T follicular helper cell (primary cell): ENCODE data around the gene NRXN2.
"Not testable (repeated sequence)": the region's sequence is repeated elsewhere in the genome, so short reads cannot be mapped to it uniquely, and the experiment has no call there.

Experiments used
- DNase-seq: peaks from one replicate; pipeline ENCODE4 v3.0.0-alpha.2; 2020; ENCODE audit warnings: low read depth

Gene NRXN2

DNA sequence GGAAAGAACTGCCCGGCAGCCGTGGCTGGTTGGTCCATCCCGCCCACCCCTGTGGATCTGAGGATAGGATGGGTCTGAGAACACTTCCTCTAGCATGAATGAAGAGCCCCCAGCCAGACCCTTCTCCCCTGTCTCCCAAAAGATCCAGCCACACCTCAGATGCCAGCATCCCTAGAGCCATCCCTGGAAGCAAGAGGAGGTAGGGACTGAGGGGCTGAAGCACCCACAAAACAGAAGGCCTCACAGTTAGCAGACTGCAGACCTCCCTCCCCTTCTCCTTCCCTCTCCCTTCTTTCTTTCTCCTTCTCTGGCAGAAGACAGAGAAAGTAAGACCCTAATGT, 1.7 kb downstream of the NRXN2 start:
- no peak for DNase-seq

DNA sequence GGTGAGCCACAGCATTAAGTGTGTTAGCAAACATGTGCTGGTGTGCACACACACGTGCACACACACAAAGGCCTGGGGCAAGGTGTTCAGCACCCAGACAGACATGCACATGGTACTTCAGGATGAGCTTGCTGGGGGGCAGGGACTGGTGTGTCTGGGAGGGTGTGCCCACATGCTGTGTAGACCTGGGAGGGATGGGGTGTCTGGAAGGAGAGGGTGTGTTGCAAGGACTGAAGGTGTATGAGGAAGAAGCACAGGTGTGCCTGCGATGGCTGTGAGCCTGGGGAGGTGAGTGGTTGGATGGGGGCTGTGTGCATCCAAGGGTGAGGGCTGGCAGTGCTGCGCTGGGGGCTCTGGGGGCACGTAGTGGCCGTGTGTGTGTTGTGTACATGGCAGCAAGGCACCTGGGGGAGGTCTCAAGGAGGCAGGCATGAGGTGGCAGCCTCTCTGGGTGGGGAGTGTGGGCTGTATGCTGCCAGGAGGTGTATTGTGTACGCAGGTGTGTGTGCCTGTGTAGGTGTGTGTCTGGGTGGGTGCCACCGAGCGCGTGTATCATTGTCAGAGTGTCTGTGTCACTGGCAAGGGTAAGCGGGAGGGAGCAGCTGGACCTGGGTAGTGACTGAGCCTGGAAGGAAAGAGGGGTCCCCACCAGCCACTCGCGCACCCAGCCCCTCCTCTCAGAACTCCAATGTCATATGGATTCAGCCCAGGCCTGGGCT, 2.2 kb downstream of the NRXN2 start:
- no peak for DNase-seq

DNA sequence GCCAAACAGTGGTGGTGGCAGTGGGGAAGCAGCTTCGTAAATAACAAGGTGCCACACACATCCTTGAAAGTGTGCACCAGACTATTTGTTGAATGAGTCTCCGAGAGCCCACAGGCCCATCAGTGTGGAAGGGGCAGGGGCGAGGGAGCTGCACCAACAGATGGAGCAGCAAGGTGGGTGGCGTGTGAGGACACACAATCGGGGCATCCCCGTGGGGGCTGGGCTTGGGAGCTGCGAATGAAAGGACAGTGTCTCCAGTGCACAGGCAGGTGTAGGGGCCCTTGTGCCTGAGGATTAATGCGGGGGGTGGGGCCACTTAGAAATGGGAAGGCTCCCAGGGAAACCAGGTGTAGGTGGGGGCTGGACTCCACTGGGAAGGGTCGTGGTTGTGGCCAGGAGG, 2.8 kb downstream of the NRXN2 start:
- DNase-seq, result no peak

DNA sequence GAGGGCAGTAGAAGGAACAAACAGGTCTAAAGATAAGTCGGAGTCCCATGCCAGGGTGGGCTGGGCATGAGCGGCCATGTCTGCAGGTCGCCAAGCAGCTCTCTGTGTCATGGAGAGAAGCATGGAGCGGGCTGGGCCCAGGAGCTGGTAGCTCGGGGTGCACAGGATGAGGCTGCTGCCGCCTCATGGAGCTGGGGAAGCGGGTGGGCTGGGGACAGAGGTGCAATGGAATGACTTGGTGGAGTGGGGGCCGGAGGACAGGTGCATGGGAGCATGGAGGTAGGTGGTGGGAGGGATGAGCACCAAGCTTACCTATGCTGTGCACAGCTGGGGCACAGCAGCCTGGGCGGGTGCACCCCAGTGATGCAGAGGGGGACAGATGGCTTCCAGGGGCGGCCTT, 3.6 kb downstream of the NRXN2 start:
- DNase-seq, result no peak

DNA sequence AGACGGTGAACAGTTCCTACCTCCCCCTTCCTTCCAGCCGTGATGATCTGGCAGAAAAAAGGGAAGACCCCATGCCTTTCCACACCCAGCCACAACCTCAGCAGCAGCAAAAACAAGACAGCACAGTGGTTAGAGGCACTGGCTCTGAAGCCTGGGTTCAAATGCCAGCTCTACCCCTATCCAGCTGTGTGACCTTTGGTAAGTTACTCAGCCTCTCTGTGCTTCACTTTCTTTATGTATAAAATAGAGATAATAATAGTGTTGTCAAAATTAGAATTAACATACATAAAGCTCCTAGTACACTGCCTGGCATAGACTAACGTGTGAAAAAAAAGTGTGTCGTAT, 4.2 kb downstream of the NRXN2 start:
- no peak for DNase-seq

DNA sequence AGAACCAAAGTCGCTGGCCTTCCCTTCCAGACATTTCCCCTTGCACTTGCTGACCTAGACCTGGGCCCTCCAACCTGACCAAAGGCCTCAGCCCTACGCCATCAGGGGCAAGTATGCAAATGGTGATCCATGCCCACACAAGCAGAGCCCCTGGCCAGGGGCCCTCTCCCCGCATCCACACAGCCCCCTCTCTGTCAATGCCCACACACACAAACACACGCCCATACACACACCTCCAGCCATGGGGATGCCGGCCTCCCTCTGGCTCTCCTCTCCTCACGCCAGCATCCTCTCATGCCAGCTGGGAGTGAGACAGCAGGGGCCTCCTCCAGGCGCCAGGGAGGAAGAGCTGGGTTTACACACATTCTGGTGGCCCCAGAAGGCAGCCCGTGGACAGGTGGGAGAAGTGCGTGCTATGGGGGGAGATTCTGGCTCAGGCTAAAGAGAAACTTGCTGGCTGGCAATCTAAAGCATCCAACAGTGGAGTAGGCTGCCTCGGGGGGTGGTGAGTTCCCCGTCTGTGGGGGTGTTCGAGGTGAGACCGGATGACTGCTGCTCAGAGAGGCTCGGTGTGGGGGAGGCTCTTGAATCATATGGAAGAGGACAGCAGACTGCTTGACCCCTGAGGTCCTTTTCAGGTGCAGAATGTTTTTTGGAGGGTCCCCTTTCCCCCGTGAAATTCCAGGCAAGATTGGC, 4.8 kb downstream of the NRXN2 start:
- DNase-seq, result no peak

DNA sequence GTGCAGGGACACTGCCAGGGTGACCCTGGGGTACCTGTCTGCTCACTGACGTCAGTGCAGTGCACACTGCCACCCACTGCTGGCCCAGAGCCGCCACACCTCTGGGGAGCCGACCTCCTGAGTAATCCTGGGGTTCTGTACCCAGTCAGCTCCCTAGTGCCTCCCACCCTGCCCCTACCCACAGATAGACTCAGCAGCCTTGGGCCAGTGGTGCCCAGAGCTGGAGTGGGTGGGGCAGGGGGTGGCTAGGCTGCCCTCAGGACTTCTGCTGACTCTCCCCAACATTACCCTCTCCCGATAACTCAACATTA, 5.8 kb downstream of the NRXN2 start:
- DNase-seq, result no peak

DNA sequence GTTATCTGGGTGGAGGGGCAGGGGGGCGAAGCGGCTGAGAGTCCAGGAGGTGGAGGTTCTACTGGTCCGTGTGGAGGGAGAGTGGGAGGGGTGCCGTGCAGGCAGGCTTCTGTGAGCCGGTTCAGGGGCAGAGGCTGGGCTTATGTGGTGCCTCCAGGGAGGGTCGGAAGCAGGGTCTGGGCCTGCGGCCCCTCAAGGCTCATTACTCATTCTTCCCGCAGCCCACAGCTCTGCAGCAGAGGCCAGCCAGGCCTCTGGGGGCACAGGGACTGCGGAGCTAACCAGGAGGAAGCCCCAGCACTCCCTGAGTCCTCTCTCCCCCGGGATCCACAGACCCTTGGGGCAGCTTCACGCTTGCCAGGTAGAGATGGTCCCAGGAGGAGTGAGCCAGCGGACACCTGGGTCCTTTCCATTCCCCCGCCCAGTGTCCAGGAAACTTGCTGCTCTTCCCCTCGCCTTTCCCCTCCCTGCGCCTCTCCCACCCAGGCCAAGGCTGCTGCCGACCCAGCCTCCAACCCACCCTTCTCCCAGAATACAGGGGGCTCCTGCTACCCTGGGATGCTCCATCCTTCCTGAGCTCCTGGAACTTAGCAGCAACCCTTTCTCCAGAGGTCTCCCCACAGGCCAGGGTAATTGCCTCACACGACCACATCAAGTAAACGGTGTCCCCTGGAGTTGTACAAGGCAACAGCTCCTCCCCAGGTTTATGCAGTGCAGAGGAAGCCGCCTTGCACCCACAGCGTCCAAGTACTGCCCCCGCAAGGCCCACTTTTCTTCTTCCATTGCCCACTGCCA, 6.3 kb downstream of the NRXN2 start:
- DNase-seq, result no peak

DNA sequence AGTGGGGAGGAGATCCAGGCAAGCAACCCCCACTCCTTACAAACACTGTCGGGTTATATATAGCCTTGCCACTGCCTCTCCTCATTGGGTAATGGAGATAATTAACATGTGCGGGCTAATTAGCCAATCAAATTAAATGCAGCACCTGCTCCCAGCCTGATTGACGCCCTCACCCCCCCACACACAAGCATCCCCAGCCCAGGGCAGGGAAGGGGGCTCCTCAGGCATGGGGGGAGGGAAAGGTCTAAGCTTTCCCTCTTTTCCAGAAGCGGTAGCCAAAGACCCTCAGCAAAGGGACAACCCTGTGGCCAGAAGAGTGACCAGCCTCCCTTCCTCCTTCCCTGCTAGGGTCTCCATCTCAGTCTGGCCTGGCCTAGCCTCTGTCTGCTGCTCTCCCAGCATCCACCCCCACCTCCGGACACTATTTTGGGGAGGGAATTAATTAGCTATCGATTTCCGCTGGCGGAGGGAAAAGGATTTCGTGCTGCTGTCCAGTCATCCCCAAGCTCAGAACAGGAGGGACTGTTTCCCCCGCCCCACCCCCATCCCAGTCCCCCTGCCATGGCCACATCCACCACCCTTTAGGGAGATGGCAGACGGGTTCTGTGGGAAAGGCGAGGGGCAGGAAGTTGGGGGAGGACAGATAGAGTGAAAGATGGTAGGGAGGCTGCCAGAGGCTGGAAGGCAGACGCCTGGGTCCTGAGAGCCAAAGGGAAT, 7.1 kb downstream of the NRXN2 start:
- DNase-seq, result no peak

DNA sequence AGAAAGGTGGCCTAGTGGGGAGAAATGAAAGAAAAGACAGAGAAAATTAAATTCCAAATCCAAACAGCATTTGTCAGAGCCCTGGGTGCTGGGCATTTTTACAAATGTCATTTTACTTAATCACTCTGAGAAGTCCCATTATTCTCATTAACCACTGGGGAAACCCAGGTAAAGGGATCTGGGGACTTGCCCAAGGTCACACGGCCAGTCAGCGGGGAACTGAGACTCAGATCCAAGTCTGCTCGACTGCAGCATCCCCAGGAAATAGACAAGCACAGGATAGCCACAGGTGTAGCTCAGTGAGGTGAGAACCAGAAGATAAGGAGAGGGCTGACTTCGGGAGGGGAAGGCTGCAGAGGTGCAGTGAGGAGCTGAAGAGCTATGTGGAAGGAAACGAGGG, 7.9 kb downstream of the NRXN2 start:
- no peak for DNase-seq

DNA sequence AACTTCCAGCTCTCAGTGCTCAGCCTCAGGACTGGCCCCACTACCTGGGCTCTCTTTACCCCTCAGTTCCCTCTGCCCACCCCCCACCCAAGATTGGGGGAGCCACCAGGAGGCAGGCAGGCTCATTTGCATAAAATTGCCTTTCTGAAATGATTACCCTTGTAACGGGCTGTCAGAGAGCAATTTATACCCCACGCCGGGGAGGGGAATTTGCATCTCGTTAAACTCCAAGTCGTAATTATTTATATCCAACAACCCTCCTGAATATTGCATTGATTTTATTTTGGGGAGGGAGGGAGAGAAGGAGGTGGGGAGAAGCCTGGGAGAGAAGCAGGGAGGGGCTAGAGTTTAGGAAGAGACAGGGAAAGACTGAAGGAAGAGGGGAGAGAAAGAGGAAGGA, 8.3 kb downstream of the NRXN2 start:
- no peak for DNase-seq

DNA sequence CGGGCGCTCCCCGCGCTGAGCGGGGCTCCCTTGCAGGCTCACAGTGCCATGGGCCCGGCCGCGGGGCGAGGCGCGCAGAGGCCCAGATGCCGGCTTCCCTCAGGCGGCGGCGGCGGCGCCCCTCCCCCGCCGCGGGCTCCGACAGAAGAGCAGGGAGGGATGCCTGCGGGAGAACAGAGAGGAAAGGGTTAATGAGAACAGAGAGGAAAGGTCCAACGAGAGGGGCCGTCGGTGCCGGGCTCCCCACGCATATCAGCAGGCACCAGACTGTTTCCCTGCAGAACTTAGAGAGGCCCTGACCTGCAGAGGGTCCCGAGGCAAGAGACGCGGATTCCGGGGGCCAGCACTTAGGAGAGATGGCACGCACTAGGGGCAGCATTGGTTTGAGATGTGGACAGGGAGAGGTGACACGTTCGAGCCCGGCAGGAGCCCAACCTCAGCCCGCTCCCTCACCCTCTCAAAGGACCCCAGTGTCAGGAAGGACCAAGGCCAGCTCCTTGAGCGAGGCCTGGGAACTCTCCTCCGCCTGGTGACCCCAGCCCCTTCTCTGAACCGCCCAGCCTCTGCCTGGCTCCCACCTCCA, 9.1 kb downstream of the NRXN2 start:
- DNase-seq, result no peak

DNA sequence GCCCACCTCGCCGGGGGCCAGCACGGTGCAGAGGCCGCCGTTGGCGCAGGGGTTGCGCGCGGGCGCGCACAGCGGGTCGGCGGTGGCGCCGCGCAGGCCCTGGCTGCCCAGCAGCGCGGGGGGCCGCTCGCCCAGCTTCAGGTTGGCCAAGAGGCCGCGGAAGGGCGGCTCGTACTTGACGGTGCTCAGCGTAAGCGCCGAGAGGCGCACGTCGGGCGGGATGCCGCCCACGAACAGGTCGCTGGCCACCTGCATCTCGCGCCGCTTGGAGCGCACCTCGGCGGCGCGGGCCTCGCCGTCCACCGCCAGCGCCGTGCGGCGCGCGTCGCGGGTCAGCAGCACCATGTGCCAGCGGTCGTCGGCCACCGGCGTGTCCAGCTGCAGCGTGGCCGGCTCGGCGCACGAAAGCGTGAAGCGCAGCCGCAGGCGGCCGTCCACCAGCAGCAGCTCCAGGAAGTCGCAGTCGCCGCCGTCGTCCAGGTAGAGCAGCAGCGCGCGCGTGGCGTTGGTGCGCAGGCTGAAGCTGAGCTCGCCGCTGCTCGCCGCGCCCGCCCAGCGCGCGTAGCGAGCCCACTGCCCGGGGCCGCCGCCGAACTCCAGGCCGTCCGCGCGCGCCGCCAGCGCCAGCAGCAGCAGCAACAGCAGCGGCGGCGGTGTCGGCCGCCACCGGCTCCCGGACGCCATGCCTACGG, 9.8 kb downstream of the NRXN2 start:
- DNase-seq, result no peak

DNA sequence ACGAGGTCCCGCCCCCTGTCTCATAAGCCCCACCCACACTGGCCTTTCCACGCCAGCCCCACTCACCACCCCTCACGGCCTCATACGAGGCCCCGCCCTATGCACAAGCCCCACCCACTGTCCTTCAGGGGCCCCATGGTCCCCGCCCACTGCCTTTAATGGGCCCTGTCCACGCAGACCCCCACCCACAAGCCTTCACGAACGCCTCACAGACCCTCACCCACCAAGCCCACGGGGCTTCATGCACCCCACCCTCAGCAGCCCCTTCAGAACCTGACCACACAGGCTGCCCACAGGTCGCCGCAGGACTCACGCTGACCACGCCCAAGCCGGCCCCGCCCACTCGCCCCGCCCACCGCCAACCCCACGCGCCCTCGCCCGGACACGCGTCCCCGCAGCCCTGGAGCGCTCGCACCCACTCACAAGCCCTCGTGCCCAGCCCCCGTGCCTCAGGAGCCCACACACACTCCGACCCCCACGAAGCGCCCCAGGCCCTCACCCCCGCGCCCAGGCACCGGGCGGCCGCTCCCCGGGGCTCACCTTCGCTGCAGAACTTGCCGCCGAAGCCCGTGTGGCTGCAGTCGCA, 10.5 kb downstream of the NRXN2 start:
- no peak for DNase-seq

DNA sequence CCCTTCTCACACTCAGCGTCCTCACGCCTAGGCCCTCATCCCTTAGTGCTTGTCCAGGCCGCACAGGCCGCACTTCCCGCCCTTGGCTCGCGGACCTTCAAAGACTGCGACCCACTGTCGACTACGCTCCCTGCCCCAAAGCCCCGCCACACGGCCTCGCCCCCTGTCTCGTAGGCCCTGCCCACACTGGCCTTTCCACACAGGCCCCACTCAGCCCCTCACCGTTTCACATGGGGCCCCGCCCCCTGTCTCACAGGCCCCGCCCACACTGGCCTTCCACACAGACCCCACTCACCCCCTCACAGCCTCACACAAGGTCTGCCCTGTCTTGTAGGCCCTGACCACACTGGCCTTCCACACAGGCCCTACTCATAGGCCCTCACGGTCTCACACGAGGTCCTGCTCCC, 11.0 kb downstream of the NRXN2 start:
- DNase-seq, result no peak

DNA sequence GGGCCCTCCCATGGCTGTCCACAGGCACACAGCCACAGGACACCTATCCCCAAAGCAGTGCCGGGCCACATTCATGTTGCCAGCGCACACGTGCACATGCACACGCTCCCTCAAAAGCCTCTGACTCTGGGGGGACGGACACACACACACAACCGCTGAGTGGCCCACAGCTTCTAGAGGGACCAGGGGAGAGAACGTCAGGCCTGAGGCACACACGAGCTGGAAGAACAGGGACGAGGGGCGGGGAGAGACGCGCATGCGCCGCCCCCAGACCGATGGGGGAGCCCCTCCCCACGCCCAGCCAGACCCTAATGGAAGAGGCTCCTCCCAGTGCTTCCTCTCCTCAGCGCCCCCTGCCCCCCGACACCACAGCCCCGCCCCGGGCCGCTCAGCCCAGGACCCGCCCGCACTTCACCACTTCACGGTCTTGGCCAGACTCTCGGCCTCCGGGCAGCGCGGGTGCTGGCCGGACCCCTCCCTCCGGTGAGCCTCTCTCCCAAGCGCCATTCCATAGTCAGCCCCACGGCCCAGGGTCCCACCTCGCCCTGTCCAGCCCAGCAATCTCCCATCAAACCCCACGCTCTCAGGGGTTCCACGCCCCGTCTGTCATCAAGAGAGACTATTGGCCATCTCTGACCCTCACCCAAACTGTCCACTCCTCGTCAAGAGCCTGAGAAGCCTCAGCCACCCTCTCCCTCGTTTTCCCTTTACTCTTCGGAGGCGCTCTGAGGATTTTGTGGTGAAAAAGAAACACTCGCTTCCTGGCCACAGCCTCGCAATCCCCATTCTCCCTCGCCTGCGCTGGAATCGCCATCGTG, 11.7 kb downstream of the NRXN2 start:
- no peak for DNase-seq

DNA sequence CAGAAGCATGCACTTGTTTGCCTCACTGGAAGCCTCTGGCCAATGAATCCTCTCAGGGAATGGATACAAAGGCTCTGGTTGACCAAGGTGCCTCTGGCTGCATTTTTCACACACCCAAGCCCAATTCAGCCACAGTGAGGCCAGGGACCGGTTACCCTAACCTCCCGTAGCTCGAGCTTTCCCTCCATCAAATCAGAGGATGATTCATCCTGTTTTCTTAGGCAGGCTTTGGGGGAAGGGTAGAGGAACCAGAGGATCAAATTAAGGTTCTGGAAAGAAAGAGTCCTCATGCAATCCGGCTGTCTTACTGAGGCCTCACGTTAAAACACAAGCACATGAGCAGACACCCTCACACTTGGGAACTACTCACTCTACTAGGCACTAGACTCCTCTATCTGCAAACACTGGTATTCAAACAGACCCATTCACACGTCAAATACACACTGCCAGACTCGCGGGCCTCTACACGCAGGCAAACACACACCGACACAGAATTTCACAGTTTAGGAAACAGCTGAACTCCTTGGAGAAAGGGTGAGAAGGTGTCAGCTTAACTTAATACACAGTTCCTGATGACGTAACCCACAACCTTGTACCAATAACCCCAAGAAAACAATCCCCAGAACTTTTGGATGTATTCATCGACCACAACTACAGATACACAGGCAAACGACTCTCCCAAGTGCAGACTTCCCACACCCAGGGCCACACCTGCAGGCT, 12.4 kb downstream of the NRXN2 start:
- no peak for DNase-seq

DNA sequence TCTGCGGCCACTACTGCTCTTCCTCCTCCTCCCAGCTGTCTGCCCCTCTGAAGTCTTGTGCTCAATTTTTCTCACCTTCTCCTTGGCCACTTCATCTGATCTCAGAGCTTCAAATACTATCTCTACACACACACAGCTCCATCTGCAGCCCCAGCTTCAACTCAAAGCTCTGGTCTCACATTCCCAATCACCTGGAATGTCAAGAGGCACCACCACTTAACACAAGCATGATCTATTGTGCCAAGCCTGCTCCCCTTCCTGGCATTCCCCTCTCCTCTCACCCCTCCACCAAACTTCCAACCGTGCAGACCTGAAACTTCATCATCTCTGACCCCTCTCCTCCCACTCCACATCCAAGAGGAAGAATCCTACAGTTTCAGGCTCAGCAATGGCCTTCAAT, 17.5 kb downstream of the NRXN2 start:
- no peak for DNase-seq

DNA sequence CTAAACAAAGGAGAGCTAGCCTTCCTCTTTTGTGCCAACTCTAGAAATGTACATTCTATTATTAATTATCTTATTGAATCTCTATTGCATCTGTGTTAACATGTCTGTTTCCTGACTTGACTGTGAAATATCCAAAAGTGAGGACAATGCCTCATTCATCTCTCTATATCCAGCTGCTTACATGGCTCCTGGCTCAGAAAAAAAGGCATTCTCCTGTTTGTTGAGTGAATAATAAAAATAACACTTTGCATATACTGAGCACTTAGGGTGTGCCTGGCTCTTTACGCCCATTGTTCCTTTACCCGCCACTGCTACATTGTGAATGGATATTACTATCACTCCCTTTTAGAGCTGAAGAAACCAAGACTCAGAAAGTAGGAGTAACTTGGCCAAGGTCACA, 19.9 kb downstream of the NRXN2 start:
- no peak for DNase-seq

DNA sequence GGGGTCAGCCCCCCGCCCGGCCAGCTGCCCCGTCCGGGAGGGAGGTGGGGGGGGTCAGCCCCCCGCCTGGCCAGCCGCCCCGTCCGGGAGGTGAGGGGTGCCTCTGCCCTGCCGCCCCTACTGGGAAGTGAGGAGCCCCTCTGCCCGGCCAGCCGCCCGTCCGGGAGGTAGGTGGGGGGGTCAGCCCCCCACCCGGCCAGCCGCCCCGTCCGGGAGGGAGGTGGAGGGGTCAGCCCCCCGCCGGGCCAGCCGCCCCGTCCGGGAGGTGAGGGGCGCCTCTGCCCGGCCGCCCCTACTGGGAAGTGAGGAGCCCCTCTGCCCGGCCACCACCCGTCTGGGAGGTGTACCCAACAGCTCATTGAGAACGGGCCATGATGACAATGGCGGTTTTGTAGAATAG, 21.0 kb downstream of the NRXN2 start:
- DNase-seq, result not testable (repeated sequence)
